Fibroblast of the aortic adventitia (primary cell): ENCODE results near the gene RAI2. TPM values are rescaled to one million over a fixed set of nuclear protein-coding genes. Genes with fewer than 3 reads are reported as not detected.

Source experiments
- DNase-seq: peaks from one replicate; pipeline ENCODE4 v3.0.0-alpha.2; 2010; ENCODE audit warnings: low read depth
- H3K4me3 ChIP-seq: 2 replicates; pipeline ENCODE4 v1.5.1; 2011; ENCODE audit warnings: low read depth, mild to moderate bottlenecking, control low read depth, low read length, moderate library complexity
- total RNA-seq: library from RNA; depleted of rRNA; stranded (reverse); fragments of >200 nt; gene quantifications from 2 replicates; pipeline ENCODE4 v1.2.3, GENCODE V29; 2012; ENCODE audit warnings: low replicate concordance
- TF ChIP-seq, protein P1 (sequence below): IDR thresholded peaks from 2 replicates; pipeline ENCODE4 v1.5.1; 2011; ENCODE audit warnings: mild to moderate bottlenecking, low read length, control low read depth, inconsistent platforms; ENCODE audit not compliant: insufficient read depth

Gene RAI2
- total RNA-seq, 1 donor = 4.0 TPM

DNA sequence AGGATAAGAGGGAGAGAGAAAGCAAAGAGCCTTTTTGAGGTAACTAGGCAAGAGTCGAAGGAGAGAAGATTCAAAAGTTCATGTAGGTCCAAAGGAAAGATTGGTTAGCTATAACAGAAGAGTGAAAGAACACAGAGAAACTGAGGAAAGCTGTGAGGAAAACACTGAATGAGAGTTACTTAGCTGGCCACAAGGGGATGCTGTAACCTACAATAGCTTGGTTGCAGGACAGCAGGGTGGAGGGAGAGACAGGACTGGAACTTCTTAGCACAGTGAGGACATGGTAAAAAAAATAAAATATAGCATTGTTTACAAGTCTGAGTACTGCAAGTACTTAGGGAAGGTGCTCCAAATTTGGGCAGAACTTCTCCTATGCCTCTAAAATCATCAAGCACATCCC, 48.3 kb downstream of the RAI2 start:
- no peak overlapping the region for H3K4me3 ChIP-seq
- peak; percentile 49 for DNase-seq
- TF ChIP-seq, protein P1, sequence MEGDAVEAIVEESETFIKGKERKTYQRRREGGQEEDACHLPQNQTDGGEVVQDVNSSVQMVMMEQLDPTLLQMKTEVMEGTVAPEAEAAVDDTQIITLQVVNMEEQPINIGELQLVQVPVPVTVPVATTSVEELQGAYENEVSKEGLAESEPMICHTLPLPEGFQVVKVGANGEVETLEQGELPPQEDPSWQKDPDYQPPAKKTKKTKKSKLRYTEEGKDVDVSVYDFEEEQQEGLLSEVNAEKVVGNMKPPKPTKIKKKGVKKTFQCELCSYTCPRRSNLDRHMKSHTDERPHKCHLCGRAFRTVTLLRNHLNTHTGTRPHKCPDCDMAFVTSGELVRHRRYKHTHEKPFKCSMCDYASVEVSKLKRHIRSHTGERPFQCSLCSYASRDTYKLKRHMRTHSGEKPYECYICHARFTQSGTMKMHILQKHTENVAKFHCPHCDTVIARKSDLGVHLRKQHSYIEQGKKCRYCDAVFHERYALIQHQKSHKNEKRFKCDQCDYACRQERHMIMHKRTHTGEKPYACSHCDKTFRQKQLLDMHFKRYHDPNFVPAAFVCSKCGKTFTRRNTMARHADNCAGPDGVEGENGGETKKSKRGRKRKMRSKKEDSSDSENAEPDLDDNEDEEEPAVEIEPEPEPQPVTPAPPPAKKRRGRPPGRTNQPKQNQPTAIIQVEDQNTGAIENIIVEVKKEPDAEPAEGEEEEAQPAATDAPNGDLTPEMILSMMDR = peak; percentile 71

DNA sequence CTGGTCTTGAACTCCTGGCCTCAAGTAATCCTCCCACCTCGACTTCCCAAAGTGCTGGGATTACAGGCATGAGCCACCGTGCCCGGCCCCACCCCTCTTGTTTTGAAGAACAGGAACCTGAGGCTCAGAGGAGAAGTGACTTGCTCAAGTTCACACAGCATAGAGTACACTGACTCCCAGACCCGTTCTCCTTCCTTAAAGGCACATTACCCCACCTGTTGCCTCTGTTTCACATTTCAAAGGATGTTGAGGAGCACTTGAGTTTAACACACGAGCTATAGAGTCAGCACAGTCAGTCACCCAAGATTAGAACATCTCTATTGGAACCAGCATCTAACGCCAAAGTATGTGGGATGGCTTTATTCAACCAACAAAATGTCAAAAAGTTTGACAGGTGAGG, 51.1 kb downstream of the RAI2 start:
- TF ChIP-seq, protein P1 = no peak
- DNase-seq = no peak
- no peak overlapping the region for H3K4me3 ChIP-seq

DNA sequence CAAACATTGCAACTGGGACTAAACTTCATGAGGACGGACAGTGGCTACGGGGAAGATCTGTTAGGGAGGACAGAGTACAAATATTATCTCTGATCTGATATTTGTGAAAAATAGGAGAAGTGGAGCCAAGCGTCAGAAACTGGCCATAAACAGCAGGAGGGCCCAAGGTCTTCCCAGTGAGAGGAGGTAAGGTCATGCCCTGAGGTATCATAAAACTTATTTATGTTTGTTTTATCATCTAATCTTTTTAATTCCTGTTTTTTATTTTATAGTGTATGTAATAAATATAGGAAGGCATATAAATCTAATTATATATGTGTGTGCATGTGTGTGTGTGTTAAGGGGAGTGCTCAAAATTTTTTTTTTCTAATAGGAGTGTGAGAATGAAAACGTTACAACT, 51.8 kb downstream of the RAI2 start:
- DNase-seq = no peak
- no peak overlapping the region for H3K4me3 ChIP-seq
- TF ChIP-seq, protein P1 = no peak

DNA sequence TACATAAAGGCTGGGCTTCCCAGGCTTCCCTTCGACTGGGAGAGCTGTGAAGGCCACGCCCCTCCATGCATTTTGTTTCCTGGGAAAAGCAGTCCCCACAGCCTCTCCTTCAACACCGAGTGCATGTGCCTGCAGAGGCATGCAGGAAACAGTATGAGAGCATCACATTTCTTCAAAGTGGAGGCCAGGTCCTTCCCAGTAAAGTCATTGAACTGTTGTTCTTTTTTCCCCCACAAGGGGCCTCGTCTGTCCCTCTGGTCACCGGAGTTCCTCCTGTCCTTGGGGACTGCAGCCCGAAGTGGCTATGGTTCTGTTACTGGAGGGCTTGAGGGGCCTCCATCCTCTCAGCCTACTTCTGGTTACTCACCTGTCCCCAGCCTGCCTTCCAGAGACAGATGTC, 56.0 kb downstream of the RAI2 start:
- no peak for DNase-seq

DNA sequence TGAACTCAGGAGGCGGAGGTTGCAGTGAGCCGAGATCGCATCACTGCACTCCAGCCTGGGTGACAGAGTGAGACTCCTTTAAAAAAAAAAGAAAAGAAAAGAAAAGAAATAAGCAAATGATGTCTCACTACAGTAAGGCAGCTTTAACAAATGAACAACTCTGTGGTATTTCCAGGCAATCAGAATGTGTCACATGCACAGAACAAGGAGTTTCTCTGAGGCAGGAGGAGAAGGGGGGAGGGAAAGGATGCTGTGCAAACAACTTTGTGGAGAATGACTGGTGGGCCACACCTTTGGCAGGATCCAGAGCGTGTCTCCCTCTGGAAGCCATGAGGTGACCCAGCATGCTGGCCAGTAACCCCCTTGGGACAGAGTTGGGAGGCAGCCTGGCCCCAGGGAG, 57.6 kb downstream of the RAI2 start:
- H3K4me3 ChIP-seq = no peak overlapping the region
- DNase-seq = no peak
- TF ChIP-seq, protein P1 = no peak

More for the DNA sequence above, 56.0 kb downstream of the RAI2 start:
- TF ChIP-seq, protein P1 = no peak
- no peak overlapping the region for H3K4me3 ChIP-seq

DNA sequence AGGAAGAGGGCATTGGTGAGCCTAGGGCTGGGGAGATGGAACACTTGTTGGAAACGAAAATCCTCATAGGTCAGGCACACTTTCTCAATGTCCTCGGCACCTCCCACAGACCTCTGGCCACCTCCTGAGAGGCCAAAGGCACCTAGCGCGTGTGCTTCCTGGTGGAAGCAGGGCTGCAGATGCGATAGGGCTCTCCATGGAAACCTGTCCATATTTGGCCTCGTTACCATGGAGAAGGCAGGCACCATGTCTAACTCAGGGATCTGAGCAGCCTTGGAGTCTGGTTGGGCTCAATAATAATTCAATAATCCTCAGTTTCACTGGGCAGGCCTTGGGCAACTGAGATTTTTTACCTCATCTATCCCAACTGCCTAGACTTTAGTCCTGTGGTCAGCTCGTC, 58.3 kb downstream of the RAI2 start:
- H3K4me3 ChIP-seq = no peak overlapping the region
- TF ChIP-seq, protein P1 = no peak
- no peak for DNase-seq

DNA sequence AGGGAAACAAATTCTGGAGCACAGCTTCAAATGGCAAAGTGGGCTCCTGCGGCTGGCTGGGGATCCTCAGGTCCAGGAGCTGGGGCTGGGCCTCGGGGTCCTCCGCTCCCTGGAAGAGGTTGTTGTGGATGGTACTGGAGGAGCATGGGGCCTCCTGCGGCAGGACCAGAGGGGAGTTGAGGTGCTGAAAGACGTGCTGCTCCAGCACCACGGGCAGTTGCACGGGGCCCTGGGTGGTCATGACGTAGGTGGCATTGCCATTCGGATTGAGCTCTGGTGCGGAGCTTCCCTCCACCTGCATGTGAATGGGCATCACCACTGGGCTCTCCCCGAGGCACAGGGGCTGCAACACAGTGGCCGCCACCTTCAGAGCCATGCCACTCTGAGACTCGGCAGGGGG, 59.7 kb downstream of the RAI2 start:
- TF ChIP-seq, protein P1 = no peak
- no peak overlapping the region for H3K4me3 ChIP-seq

More for the DNA sequence above, 59.7 kb downstream of the RAI2 start:
- DNase-seq = no peak
